ENCODE results near the gene MYO16.
"Not testable (repeated sequence)": the region's sequence is repeated elsewhere in the genome, so short reads cannot be mapped to it uniquely, and the experiment has no call there.

The MYO16 gene

GRCh38 chr13:108742701-108743451, 113.5 kb downstream of the MYO16 start:
- no peak for DNase-seq (ENCODE audit: low read depth in 2 of 2)

GRCh38 chr13:108743522-108743921, 114.1 kb downstream of the MYO16 start:
- no peak for DNase-seq (ENCODE audit: low read depth in 2 of 2)

GRCh38 chr13:108747843-108748242, 118.4 kb downstream of the MYO16 start:
- DNase-seq (ENCODE audit: low read depth in 2 of 2): no peak

- no peak for DNase-seq (ENCODE audit: low read depth in 2 of 2)
Measured at GRCh38 chr13:108752276-108752675, 122.9 kb downstream of the MYO16 start.

GRCh38 chr13:108755083-108755482, 125.7 kb downstream of the MYO16 start:
- DNase-seq (ENCODE audit: low read depth in 2 of 2): no peak

- DNase-seq (ENCODE audit: low read depth in 2 of 2): no peak
Measured at GRCh38 chr13:108760129-108760528, 130.7 kb downstream of the MYO16 start.

- no peak for DNase-seq (ENCODE audit: low read depth in 2 of 2)
Measured at GRCh38 chr13:108760541-108760940, 131.1 kb downstream of the MYO16 start.

- no peak for DNase-seq (ENCODE audit: low read depth in 2 of 2)
Measured at GRCh38 chr13:108768035-108768434, 138.6 kb downstream of the MYO16 start.

- no peak for DNase-seq (ENCODE audit: low read depth in 2 of 2)
Measured at GRCh38 chr13:108769213-108770070, 140.0 kb downstream of the MYO16 start.

- DNase-seq (ENCODE audit: low read depth in 2 of 2): no peak
Measured at GRCh38 chr13:108775597-108775996, 146.2 kb downstream of the MYO16 start.

- no peak for DNase-seq (ENCODE audit: low read depth in 2 of 2)
Measured at GRCh38 chr13:108776650-108777049, 147.2 kb downstream of the MYO16 start.

GRCh38 chr13:108777421-108778420, 148.3 kb downstream of the MYO16 start:
- DNase-seq (ENCODE audit: low read depth in 2 of 2): no peak

- DNase-seq (ENCODE audit: low read depth in 2 of 2): no peak
Measured at GRCh38 chr13:108779308-108779707, 149.9 kb downstream of the MYO16 start.

- DNase-seq (ENCODE audit: low read depth in 2 of 2): no peak
Measured at GRCh38 chr13:108780706-108781105, 151.3 kb downstream of the MYO16 start.

- DNase-seq (ENCODE audit: low read depth in 2 of 2): no peak
Measured at GRCh38 chr13:108781312-108781711, 151.9 kb downstream of the MYO16 start.

- DNase-seq (ENCODE audit: low read depth in 2 of 2): not testable (repeated sequence)
Measured at GRCh38 chr13:108782480-108782879, 153.1 kb downstream of the MYO16 start.

- no peak for DNase-seq (ENCODE audit: low read depth in 2 of 2)
Measured at GRCh38 chr13:108785844-108786243, 156.4 kb downstream of the MYO16 start.

GRCh38 chr13:108786456-108787200, 157.2 kb downstream of the MYO16 start:
- DNase-seq (ENCODE audit: low read depth in 2 of 2): no peak

GRCh38 chr13:108787700-108788414, 158.4 kb downstream of the MYO16 start:
- no peak for DNase-seq (ENCODE audit: low read depth in 2 of 2)

GRCh38 chr13:108789476-108789875, 160.1 kb downstream of the MYO16 start:
- DNase-seq (ENCODE audit: low read depth in 2 of 2): no peak
